ENCODE results near the gene DMD. TPM values are rescaled to one million over a fixed set of nuclear protein-coding genes. Genes with fewer than 3 reads are reported as not detected.
"Not testable (repeated sequence)": the region's sequence is repeated elsewhere in the genome, so short reads cannot be mapped to it uniquely, and the experiment has no call there.

Gene DMD
- total RNA-seq, 2 donors from 2014 or later: 10.0 to 28.8 TPM

DNA sequence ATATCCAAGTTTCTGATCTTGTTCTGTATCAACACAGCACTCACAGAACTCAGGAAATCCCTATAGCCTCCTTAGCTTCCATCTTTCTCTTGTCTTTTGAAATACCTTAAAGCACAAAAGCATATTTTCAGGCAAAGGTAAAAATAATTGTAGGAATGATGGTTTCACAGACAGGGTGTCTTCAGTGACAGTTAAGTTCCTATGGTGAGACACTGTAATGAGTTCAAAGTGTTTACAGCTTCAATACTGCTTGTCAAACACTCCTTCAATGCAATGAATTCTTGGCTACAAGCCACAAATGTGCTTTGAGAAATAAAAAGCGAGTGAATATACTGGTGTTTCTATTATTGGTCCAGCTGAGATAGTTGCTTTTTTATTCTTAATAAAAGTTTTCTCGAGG, 466.0 kb downstream of the DMD start:
- ATAC-seq (no peak), DNase-seq (no peak)
- intact Hi-C loops (cut with DNase I, micrococcal nuclease): no loop called here

DNA sequence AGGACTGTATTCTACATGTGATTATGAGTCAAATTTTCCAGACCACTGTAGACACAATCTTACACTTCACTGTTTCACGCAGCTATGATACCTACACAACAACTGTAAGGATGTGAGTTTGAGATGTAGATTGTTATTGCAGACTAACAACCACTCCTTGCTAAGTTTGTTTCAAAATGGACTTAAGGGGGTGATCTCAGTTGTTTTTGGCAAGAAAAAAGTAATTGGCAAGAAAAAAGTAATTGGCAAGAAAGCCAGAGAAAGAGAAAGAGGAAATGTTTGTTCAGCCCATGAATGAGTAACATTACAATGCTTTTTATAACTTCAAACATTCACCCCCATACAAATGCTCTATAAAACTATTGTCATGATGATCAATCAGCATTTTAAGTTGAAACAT, 466.4 kb downstream of the DMD start:
- DNase-seq (no peak), ATAC-seq (no peak)
- intact Hi-C loops (cut with DNase I, micrococcal nuclease): no loop called here

- intact Hi-C loops (cut with DNase I, micrococcal nuclease): no loop called here
- ATAC-seq (no peak), DNase-seq (no peak)
These were observed 469.4 kb downstream of the DMD start for GRCh38 chrX:32741910-32742309.

DNA sequence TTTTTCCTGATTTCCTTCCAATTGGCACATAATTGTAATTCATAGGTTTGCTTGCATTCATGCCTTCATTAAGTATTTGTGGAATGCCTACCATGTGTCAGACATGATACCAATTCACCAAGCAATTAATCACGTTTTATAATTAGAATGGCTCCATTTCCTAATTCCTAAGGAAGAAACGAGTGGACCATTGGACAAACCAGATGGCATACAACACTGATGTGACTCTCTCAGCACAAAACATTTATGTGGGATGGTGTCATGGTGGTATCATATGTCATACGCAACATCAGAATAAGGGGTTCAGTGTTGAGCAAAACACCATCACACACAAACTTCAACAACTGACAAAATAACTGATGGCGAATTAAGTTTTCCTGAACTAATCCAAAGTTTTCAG, 502.8 kb downstream of the DMD start:
- intact Hi-C loops (cut with DNase I, micrococcal nuclease): no loop called here
- ATAC-seq (no peak), DNase-seq (no peak)

DNA sequence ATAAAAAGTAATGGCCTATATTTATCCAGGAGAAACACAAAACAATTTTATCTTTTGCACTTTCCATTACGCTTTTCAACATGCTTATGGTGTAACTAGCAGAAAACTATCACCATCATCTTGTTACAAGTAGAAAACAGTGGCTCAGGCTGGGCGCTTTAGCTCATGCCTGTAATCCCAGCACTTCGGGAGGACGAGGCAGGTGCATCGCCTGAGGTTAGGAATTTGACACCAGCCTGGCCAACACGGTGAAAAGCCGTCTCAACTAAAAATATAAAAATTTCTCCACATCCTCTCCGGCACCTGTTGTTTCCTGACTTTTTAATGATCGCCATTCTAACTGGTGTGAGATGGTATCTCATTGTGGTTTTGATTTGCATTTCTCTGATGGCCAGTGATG, 506.0 kb downstream of the DMD start:
- intact Hi-C loops (cut with DNase I, micrococcal nuclease); ATAC-seq; DNase-seq: not testable (repeated sequence)

- ATAC-seq (no peak), DNase-seq (no peak)
- intact Hi-C loops (cut with DNase I, micrococcal nuclease): no loop called here
These were observed 524.0 kb downstream of the DMD start for GRCh38 chrX:32687379-32687778.

GRCh38 chrX:32678487-32678886, 532.9 kb downstream of the DMD start:
- DNase-seq (no peak), ATAC-seq (no peak)
- intact Hi-C loops (cut with DNase I, micrococcal nuclease): no loop called here

- ATAC-seq (no peak), DNase-seq (no peak)
These were observed 538.2 kb downstream of the DMD start for GRCh38 chrX:32673193-32673592.

GRCh38 chrX:32662516-32662915, 548.8 kb downstream of the DMD start:
- ATAC-seq (no peak), DNase-seq (no peak)
- intact Hi-C loops (cut with DNase I, micrococcal nuclease): no loop called here

More at GRCh38 chrX:32673193-32673592, 538.2 kb downstream of the DMD start:
- intact Hi-C loops (cut with DNase I, micrococcal nuclease): no loop called here

DNA sequence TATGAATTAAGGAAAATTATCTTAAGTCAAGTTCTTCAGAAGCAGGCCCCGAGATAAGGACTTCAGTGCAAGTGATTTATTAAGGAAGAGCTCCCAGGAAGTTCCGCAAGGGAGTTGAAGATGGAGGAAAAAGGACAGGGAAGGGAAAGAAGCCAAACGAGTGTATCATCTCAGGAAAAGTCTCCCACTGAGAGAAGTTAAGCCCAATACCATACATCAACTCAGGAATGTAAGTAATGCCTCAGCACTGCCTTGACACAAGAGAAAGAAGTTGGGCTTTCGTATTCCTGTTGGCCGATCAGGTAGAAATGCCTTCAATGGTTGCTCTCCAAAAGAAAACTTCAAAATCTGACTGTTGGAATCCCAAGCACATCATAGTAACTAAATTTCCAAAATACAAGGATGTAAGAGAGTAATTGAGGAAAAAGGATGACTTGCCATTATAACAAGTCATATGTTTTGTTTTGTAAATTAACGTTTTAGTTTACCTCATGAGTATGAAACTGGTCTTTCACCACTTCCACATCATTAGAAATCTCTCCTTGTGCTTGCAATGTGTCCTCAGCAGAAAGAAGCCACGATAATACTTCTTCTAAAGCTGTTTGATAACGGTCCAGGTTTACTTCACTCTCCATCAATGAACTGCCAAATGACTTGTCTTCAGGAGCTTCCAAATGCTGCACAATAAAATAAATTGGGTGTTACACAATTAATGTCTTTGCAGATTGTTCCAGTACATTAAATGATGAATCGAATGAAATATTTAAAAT, 566.7 kb downstream of the DMD start:
- intact Hi-C loops (cut with DNase I, micrococcal nuclease): no loop called here
- no peak for DNase-seq
- ATAC-seq: no peak

DNA sequence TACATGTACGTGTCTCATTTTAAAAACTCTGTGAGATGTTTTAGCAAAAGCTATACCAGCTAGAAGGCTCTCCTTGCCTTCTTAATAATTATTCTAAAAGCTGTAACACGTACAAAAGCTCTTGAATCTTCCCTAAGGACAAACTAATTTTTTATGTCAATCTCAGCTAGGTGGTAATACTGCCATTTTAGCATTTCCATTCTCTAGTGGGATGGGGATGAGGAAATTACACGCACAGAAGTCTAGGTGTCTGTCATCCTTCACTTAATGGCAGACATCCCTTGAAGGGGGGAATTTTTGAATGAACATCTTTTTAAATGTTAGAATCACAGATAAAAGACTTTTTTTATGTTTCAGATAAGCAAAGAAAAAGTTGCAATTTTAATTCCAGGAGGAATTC, 569.1 kb downstream of the DMD start:
- ATAC-seq (no peak), DNase-seq (no peak)
- intact Hi-C loops (cut with DNase I, micrococcal nuclease): no loop called here

DNA sequence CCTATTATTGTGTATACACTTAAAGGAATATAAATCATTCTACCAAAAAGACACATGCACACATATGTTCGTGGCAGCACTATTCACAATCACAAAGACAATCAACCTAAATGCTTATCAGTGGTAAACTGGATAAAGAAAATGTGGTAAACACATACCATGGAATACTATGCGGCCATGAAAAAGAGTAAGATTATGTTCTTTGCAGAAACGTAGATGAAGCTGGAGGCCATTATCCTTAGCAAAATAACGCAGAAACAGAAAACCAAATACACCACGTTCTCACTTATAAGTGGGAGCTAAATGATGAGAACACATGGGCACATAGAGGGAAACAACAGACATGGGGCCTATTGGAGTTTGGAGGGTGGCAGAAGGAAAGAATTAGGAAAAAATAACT, 593.2 kb downstream of the DMD start:
- ATAC-seq (no peak), DNase-seq (no peak)
- intact Hi-C loops (cut with DNase I, micrococcal nuclease): no loop called here

DNA sequence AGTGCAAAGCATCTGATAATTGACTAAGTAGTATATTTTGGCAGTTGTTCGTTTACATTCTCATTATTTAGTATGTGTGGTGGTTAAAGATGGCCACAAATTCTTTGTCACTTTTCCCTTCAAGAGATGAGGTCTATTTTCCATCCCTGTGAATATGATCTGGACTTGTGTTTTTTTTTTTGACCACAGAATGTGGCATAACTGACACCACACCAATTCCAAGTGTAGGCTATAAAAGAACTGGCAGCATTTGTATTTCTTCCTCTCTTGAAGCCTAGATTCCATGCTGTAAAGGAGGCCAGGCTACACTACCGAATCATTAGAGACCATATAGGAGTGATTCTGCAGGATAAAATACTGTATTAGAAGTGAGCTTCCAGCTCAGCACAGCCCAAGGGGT, 596.6 kb downstream of the DMD start:
- no peak for ATAC-seq
- DNase-seq: no peak
- intact Hi-C loops (cut with DNase I, micrococcal nuclease): no loop called here

DNA sequence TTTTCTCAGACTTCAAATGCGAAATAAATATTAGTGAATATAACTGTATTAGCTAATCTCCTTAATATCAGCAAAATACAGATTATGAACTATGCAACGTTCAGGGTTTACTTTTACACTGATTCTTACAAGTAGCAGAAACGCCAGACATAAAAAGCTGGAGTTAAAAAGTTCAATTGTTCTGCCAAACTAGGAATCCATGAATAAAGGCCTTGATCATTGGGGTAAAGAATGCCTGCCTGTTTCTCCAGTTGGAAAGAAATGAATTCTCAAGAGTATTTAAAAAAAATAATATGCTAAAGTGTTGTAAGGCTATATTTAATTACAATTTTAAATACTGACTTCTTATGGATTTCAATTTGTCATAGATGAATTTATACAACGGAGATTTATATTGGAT, 612.2 kb downstream of the DMD start:
- no peak for DNase-seq

GRCh38 chrX:32598707-32599106, 612.6 kb downstream of the DMD start:
- intact Hi-C loops (cut with DNase I, micrococcal nuclease): no loop called here
- DNase-seq (no peak), ATAC-seq (no peak)

More for the DNA sequence above, 612.2 kb downstream of the DMD start:
- intact Hi-C loops (cut with DNase I, micrococcal nuclease): no loop called here
- ATAC-seq: no peak

DNA sequence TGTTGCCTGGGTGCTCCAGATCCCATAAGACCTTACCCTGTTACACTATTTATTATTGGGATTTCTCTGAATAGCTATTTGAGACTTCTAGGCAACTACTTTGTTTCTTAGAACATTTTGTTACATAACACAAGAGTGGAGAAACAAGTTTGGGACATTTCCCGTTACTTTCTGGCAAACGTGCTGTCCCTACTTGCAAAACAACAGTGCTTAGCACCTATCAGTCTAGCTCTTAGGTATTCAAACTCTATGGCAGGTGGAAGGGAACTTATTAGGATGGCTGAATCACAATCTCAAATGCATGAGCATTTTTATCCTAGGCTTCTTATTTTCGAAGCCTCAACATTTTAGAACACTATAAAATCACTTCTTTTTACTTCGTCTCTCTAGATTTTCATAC, 613.6 kb downstream of the DMD start:
- DNase-seq (no peak), ATAC-seq (no peak)
- intact Hi-C loops (cut with DNase I, micrococcal nuclease): no loop called here

DNA sequence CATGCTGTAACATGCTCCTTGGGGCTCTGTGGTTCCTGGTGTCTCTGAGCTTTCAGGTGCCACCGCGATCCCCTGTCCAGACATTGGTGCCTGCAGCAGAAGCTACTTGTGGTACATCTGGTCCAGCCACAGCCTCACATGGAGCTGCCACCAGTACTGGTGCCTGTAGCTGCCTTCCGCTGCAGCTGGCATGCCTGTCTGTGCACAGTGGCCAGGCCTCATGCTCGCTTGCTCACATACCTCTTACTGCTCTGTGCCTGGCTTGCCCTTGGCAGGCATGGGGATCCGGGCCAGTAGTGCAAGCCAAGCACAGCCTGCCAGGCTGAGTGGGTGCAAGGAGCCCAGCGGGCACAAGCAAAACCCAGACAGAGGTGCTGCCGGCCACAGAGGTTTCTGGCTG, 618.6 kb downstream of the DMD start:
- no peak for DNase-seq
- intact Hi-C loops (cut with DNase I, micrococcal nuclease): no loop called here
- ATAC-seq: no peak

DNA sequence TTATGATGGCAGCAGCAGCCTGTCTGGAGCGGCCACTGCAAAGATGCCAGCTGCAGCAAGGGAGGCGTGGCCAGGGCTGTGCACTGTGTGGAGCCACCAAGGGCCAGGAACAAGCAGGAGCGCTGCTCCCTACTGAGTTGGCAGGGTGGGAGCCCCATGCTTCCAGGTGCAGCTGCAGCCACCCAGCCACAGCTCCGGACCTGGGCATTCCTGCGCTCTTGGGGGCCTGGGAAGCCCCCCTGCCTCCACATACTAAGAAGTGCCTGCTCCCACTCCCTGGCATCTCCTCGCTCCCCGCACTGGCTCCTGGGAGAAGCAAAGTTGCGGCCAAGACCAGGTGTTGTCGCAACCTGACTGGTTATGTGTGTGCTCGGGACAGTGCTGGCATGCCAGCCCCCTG, 619.8 kb downstream of the DMD start:
- no peak for DNase-seq
- no peak for ATAC-seq
- intact Hi-C loops (cut with DNase I, micrococcal nuclease): no loop called here

- intact Hi-C loops (cut with DNase I, micrococcal nuclease): no loop called here
- no peak for ATAC-seq
- no peak for DNase-seq
These were observed 628.6 kb downstream of the DMD start for GRCh38 chrX:32582729-32583128.

DNA sequence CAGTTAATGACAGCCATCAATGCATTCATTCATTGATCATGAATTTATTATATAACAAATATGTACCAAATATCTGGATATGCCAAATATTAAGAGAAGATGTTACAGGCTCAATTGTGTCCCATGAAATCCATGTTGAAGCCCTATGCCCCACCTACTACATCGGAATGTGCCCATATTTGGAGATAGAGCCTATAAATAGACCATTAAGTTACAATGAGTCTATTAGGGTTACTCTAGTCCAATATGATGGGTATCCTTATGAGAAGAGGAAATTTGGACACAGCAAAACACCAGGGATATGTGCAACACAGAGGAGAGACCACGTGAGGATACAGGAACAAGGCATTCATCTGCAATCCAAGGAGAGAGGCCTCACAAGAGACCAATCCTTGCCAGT, 634.5 kb downstream of the DMD start:
- intact Hi-C loops (cut with DNase I, micrococcal nuclease): no loop called here
- DNase-seq: no peak
- ATAC-seq: no peak

DNA sequence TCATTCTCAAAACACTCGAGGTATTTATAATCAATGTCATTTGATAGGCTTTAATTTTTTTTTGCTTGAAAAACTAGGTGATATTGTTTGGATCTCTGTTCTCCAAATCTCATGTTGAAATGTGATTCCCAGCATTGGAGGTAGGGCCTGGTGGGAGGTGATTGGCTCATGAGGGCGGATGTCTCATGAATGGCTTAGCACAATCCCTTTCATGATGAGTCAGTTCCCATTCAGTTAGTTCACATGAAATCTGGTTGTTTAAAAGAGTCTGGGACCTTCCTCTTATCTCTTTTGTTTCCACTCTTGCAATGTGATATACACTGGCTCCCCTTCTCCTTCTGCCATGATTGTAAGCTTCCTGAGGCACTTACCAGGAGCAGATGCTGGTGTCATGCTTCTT, 638.7 kb downstream of the DMD start:
- no peak for DNase-seq
- no peak for ATAC-seq
- intact Hi-C loops (cut with DNase I, micrococcal nuclease): no loop called here
